WTC11 (cell line): ENCODE results near the gene SLC30A1. TPM values are rescaled to one million over a fixed set of nuclear protein-coding genes. Genes with fewer than 3 reads are reported as not detected.

Experiments used
- ATAC-seq: fragments of 200-7000 bp; cut with Tn5 transposase; 2 replicates; pipeline ENCODE4 v1.10.0; 2021; ENCODE audit warnings: mild to moderate bottlenecking, moderate library complexity
- CTCF ChIA-PET: fragments of 300-600 bp; sonication (Branson Sonifier 250); formaldehyde crosslinking; loops from one replicate; lab custom pipeline; 2021; ENCODE audit warnings: antibody characterized with exemption; lab: Charles Lee
- POLR2A ChIA-PET: fragments of 350-600 bp; sonication (Branson Sonifier 250); formaldehyde crosslinking; loops from one replicate; lab custom pipeline; 2021; ENCODE audit warnings: antibody characterized with exemption; lab: Charles Lee
- DNase-seq: peaks from one replicate; pipeline ENCODE4 v3.0.0; 2021; ENCODE audit warnings: low spot score
- H3K27ac Mint-ChIP-seq: 2 replicates; pipeline ENCODE4 v1.8.0; 2021; ENCODE audit warnings: mixed read lengths
- H3K27me3 Mint-ChIP-seq: 2 replicates; pipeline ENCODE4 v1.8.0; 2021; ENCODE audit warnings: low read depth, mild to moderate bottlenecking, moderate library complexity, mixed read lengths
- H3K36me3 Mint-ChIP-seq: 2 replicates; pipeline ENCODE4 v1.8.0; 2021; ENCODE audit warnings: mixed read lengths
- H3K4me1 Mint-ChIP-seq: 2 replicates; pipeline ENCODE4 v1.8.0; 2022; ENCODE audit warnings: mixed read lengths
- H3K4me3 Mint-ChIP-seq: 2 replicates; pipeline ENCODE4 v1.8.0; 2021; ENCODE audit warnings: mild to moderate bottlenecking, moderate library complexity, mixed read lengths
- H3K9me3 Mint-ChIP-seq: 2 replicates; pipeline ENCODE4 v1.8.0; 2021; ENCODE audit warnings: mixed read lengths
- ELF4 ChIP-seq: sonication (generic); formaldehyde crosslinking; IDR thresholded peaks from 2 replicates; pipeline ENCODE4 v1.8.1; 2022; ENCODE audit warnings: low read depth, mild to moderate bottlenecking, moderate library complexity, missing genetic modification reagents
- ESRRA ChIP-seq: sonication (generic); formaldehyde crosslinking; IDR thresholded peaks from 2 replicates; pipeline ENCODE4 v1.8.1; 2022; ENCODE audit warnings: mild to moderate bottlenecking, missing genetic modification reagents, borderline replicate concordance
- FOXJ3 ChIP-seq: sonication (generic); formaldehyde crosslinking; IDR thresholded peaks from 2 replicates; pipeline ENCODE4 v1.9.0; 2021; ENCODE audit warnings: missing genetic modification reagents, mild to moderate bottlenecking, borderline replicate concordance
- GRHL2 ChIP-seq: fragments of 250-450 bp; sonication (Bioruptor Pico); IDR thresholded peaks from 2 replicates; pipeline ENCODE4 v1.8.0; 2022; ENCODE audit warnings: mild to moderate bottlenecking, moderate library complexity; ENCODE audit not compliant: insufficient replicate concordance, severe bottlenecking
- HMGA2 ChIP-seq: fragments of 250-450 bp; sonication (Bioruptor Pico); IDR thresholded peaks from 2 replicates; pipeline ENCODE4 v1.4.0; 2021; ENCODE audit warnings: mild to moderate bottlenecking, moderate library complexity
- KAT7 ChIP-seq: sonication (generic); formaldehyde crosslinking; IDR thresholded peaks from 2 replicates; pipeline ENCODE4 v1.8.1; 2023; ENCODE audit warnings: missing genetic modification reagents, mild to moderate bottlenecking, borderline replicate concordance
- PRRX2 ChIP-seq: fragments of 250-450 bp; sonication (Bioruptor Pico); IDR thresholded peaks from 2 replicates; pipeline ENCODE4 v1.8.0; 2021; ENCODE audit warnings: mild to moderate bottlenecking
- SP1 ChIP-seq: sonication (generic); formaldehyde crosslinking; conservative IDR thresholded peaks from 2 replicates; pipeline ENCODE4 v1.8.1; 2022; ENCODE audit warnings: missing genetic modification reagents
- ZBTB21 ChIP-seq: sonication (generic); formaldehyde crosslinking; IDR thresholded peaks from 2 replicates; pipeline ENCODE4 v1.8.1; 2023; ENCODE audit warnings: mild to moderate bottlenecking, missing genetic modification reagents, borderline replicate concordance
- ZNF423 ChIP-seq: fragments of 250-450 bp; sonication (Bioruptor Pico); IDR thresholded peaks from 2 replicates; pipeline ENCODE4 v2.1.2; 2022; ENCODE audit warnings: mild to moderate bottlenecking, moderate library complexity
- total RNA-seq: library from RNA; stranded (reverse); gene quantifications from 3 replicates; pipeline ENCODE4 v1.2.3, GENCODE V29; 2021
- TF ChIP-seq, protein P1 (sequence below): sonication (generic); formaldehyde crosslinking; IDR thresholded peaks from 2 replicates; pipeline ENCODE4 v1.8.1; 2023; ENCODE audit warnings: mild to moderate bottlenecking, missing genetic modification reagents
- TF ChIP-seq, protein P2 (sequence below): fragments of 250-450 bp; sonication (Bioruptor Pico); IDR thresholded peaks from 2 replicates; pipeline ENCODE4 v2.1.2; 2022; ENCODE audit warnings: mild to moderate bottlenecking, moderate library complexity
- TF ChIP-seq, protein P3 (sequence below): sonication (generic); formaldehyde crosslinking; IDR thresholded peaks from 2 replicates; pipeline ENCODE4 v1.8.0; 2022; ENCODE audit warnings: mild to moderate bottlenecking, missing genetic modification reagents
- TF ChIP-seq, protein P4 (sequence below): sonication (generic); formaldehyde crosslinking; IDR thresholded peaks from 2 replicates; pipeline ENCODE4 v1.8.1; 2023; ENCODE audit warnings: mild to moderate bottlenecking, missing genetic modification reagents
- TF ChIP-seq, protein P5 (sequence below): sonication (generic); formaldehyde crosslinking; IDR thresholded peaks from 2 replicates; pipeline ENCODE4 v1.8.1; 2023; ENCODE audit warnings: mild to moderate bottlenecking, missing genetic modification reagents, moderate library complexity
- TF ChIP-seq, protein P6 (sequence below): fragments of 200-600 bp; IDR thresholded peaks from 2 replicates; pipeline ENCODE4 v1.8.0; 2022; ENCODE audit warnings: antibody characterized with exemption
- TF ChIP-seq, protein P7 (sequence below): sonication (generic); formaldehyde crosslinking; IDR thresholded peaks from 2 replicates; pipeline ENCODE4 v1.8.0; 2022; ENCODE audit warnings: mild to moderate bottlenecking, missing genetic modification reagents
- TF ChIP-seq, protein P8 (sequence below): sonication (generic); formaldehyde crosslinking; IDR thresholded peaks from 2 replicates; pipeline ENCODE4 v1.8.0; 2023; ENCODE audit warnings: mild to moderate bottlenecking, missing genetic modification reagents

SLC30A1 gene
- total RNA-seq, 1 experiment from 2014 or later: 20.0 TPM

DNA sequence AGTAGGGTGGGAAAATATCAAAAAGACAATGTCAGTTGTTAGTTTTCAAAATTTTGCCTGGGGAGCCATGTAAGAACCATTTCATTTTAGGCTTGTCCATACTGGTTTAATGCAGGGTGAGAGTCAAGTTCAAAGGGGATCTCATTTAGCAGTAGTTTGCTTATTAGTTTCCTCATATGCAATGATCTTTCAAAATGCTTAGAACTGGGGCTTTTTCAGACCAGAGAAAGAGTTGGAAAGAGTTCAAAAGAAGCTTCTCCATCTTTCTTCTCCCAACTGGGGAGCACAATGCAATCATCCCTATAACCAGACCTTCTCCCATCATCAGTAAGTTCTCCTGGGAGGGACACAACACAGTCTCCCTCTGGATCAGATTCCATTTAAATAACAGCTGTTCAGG is 16.5 kb upstream of the SLC30A1 start (continued):
- TF ChIP-seq HMGA2 (no peak), GRHL2 (CRISPR knock-in tag) (no peak), ZNF423 (CRISPR knock-in tag) (no peak), ESRRA (no peak), SP1 (CRISPR knock-in tag) (no peak)
- TF ChIP-seq, protein P1, sequence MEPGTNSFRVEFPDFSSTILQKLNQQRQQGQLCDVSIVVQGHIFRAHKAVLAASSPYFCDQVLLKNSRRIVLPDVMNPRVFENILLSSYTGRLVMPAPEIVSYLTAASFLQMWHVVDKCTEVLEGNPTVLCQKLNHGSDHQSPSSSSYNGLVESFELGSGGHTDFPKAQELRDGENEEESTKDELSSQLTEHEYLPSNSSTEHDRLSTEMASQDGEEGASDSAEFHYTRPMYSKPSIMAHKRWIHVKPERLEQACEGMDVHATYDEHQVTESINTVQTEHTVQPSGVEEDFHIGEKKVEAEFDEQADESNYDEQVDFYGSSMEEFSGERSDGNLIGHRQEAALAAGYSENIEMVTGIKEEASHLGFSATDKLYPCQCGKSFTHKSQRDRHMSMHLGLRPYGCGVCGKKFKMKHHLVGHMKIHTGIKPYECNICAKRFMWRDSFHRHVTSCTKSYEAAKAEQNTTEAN (CRISPR knock-in tag): no peak
- TF ChIP-seq, protein P2, sequence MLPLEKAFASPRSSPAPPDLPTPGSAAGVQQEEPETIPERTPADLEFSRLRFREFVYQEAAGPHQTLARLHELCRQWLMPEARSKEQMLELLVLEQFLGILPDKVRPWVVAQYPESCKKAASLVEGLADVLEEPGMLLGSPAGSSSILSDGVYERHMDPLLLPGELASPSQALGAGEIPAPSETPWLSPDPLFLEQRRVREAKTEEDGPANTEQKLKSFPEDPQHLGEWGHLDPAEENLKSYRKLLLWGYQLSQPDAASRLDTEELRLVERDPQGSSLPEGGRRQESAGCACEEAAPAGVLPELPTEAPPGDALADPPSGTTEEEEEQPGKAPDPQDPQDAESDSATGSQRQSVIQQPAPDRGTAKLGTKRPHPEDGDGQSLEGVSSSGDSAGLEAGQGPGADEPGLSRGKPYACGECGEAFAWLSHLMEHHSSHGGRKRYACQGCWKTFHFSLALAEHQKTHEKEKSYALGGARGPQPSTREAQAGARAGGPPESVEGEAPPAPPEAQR: no peak
- TF ChIP-seq, protein P3, sequence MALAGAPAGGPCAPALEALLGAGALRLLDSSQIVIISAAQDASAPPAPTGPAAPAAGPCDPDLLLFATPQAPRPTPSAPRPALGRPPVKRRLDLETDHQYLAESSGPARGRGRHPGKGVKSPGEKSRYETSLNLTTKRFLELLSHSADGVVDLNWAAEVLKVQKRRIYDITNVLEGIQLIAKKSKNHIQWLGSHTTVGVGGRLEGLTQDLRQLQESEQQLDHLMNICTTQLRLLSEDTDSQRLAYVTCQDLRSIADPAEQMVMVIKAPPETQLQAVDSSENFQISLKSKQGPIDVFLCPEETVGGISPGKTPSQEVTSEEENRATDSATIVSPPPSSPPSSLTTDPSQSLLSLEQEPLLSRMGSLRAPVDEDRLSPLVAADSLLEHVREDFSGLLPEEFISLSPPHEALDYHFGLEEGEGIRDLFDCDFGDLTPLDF: no peak
- TF ChIP-seq, protein P4, sequence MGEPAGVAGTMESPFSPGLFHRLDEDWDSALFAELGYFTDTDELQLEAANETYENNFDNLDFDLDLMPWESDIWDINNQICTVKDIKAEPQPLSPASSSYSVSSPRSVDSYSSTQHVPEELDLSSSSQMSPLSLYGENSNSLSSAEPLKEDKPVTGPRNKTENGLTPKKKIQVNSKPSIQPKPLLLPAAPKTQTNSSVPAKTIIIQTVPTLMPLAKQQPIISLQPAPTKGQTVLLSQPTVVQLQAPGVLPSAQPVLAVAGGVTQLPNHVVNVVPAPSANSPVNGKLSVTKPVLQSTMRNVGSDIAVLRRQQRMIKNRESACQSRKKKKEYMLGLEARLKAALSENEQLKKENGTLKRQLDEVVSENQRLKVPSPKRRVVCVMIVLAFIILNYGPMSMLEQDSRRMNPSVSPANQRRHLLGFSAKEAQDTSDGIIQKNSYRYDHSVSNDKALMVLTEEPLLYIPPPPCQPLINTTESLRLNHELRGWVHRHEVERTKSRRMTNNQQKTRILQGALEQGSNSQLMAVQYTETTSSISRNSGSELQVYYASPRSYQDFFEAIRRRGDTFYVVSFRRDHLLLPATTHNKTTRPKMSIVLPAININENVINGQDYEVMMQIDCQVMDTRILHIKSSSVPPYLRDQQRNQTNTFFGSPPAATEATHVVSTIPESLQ: no peak
- TF ChIP-seq, protein P5, sequence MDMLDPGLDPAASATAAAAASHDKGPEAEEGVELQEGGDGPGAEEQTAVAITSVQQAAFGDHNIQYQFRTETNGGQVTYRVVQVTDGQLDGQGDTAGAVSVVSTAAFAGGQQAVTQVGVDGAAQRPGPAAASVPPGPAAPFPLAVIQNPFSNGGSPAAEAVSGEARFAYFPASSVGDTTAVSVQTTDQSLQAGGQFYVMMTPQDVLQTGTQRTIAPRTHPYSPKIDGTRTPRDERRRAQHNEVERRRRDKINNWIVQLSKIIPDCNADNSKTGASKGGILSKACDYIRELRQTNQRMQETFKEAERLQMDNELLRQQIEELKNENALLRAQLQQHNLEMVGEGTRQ (CRISPR knock-in tag): no peak

DNA sequence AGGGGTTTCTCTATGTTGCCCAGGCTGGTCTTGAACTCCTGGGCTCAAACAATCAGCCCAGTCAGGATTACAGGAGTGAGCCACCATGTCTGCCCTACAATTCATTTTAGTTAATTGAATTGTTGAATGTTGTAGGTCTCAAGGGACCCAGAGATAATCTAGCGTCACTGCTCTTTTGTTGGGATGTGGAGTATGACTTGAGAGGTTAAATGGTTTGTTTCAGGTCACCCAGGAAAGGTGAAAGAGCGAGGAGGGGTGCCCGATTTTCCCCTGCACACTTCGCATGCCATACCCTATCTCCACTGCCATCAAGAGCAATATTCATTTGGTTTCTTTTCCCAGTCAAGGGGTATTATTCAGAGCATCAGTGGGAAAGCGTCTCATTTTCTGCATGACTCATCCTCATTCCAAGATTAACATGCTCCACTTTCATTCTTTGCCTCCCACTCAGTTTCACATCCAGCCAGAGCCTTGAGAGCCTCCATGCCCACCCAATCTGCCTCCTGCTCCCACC is 13.1 kb upstream of the SLC30A1 start:
- Mint-ChIP-seq H3K4me1 (no peaks in the 10 kb centered on the region), H3K27ac (no peak overlapping the region), H3K36me3 (no peaks in the 10 kb centered on the region), H3K9me3 (no peaks in the 10 kb centered on the region), H3K27me3 (no peaks in the 10 kb centered on the region), H3K4me3 (no peak overlapping the region)
- no peak for ATAC-seq
- CTCF ChIA-PET: no interaction called here
- DNase-seq: no peak
- POLR2A ChIA-PET: no interaction called here
- TF ChIP-seq ELF4 (no peak), KAT7 (CRISPR knock-in tag) (no peak), PRRX2 (CRISPR knock-in tag) (no peak)

DNA sequence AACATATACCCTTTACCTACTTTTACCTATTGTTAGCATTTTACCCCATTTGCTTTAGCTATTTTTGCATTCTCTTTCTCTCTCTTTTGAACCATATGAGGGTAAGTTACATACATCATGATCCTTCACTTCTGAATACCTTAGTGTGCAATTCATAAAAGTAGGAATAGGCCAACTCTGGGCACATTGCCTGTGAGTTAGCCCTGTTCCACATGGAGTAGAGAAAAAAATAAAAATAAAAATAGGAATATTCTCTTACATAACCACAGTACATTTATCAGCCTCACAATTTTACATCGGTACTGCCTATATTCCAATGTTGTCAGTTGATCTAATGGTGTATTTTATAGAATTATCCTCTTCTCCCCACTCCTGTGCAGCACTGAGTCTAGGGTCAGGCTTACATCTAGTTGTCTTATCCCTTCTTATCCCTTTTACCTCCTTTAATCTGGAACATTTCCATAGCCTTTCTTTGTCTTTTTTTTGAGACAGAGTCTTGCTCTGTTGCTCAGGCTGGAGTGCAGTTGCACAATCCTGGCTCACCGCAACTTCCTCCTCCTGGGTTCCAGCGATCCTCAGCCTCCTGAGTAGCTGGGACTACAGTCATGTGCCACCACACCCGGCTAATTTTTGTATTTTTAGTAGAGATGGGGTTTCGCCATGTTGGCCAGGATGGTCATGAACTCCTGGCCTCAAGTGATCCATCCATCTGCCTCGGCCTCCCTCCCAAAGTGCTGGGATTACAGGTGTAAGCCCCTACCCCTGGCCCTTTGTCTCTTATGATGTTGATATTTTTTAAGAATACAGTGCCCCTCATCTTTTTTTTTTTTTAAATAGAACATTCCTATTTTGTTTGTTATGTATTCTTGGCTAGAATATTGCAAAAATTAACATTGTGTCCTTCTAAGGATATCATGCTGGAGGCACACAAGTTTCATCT is 11.1 kb upstream of the SLC30A1 start:
- H3K4me1 Mint-ChIP-seq: no peaks in the 10 kb centered on the region
- POLR2A ChIA-PET: interaction anchor here (0.6 kb wide), 1 partner anchor 156 kb away, joined by 3 read pairs; no protein-coding TSS in a partner anchor
- H3K27me3 Mint-ChIP-seq: no peaks in the 10 kb centered on the region

More for the DNA sequence above, 11.1 kb upstream of the SLC30A1 start:
- CTCF ChIA-PET: no interaction called here
- Mint-ChIP-seq H3K4me3 (no peak overlapping the region), H3K27ac (no peak overlapping the region), H3K9me3 (no peaks in the 10 kb centered on the region), H3K36me3 (no peaks in the 10 kb centered on the region)
- DNase-seq: no peak
- TF ChIP-seq FOXJ3 (no peak), ZBTB21 (no peak)
- TF ChIP-seq, protein P6, sequence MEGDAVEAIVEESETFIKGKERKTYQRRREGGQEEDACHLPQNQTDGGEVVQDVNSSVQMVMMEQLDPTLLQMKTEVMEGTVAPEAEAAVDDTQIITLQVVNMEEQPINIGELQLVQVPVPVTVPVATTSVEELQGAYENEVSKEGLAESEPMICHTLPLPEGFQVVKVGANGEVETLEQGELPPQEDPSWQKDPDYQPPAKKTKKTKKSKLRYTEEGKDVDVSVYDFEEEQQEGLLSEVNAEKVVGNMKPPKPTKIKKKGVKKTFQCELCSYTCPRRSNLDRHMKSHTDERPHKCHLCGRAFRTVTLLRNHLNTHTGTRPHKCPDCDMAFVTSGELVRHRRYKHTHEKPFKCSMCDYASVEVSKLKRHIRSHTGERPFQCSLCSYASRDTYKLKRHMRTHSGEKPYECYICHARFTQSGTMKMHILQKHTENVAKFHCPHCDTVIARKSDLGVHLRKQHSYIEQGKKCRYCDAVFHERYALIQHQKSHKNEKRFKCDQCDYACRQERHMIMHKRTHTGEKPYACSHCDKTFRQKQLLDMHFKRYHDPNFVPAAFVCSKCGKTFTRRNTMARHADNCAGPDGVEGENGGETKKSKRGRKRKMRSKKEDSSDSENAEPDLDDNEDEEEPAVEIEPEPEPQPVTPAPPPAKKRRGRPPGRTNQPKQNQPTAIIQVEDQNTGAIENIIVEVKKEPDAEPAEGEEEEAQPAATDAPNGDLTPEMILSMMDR: no peak
- TF ChIP-seq, protein P7, sequence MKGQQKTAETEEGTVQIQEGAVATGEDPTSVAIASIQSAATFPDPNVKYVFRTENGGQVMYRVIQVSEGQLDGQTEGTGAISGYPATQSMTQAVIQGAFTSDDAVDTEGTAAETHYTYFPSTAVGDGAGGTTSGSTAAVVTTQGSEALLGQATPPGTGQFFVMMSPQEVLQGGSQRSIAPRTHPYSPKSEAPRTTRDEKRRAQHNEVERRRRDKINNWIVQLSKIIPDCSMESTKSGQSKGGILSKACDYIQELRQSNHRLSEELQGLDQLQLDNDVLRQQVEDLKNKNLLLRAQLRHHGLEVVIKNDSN (CRISPR knock-in tag): no peak
- TF ChIP-seq, protein P8, sequence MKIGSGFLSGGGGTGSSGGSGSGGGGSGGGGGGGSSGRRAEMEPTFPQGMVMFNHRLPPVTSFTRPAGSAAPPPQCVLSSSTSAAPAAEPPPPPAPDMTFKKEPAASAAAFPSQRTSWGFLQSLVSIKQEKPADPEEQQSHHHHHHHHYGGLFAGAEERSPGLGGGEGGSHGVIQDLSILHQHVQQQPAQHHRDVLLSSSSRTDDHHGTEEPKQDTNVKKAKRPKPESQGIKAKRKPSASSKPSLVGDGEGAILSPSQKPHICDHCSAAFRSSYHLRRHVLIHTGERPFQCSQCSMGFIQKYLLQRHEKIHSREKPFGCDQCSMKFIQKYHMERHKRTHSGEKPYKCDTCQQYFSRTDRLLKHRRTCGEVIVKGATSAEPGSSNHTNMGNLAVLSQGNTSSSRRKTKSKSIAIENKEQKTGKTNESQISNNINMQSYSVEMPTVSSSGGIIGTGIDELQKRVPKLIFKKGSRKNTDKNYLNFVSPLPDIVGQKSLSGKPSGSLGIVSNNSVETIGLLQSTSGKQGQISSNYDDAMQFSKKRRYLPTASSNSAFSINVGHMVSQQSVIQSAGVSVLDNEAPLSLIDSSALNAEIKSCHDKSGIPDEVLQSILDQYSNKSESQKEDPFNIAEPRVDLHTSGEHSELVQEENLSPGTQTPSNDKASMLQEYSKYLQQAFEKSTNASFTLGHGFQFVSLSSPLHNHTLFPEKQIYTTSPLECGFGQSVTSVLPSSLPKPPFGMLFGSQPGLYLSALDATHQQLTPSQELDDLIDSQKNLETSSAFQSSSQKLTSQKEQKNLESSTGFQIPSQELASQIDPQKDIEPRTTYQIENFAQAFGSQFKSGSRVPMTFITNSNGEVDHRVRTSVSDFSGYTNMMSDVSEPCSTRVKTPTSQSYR: no peak
- no peak for ATAC-seq
